ENCODE results near the gene SCGB2A2.

SCGB2A2 gene

GRCh38 chr11:62306227-62306626 is 36.3 kb downstream of the SCGB2A2 start:
- no peak for FAIRE-seq

GRCh38 chr11:62307950-62308349 is 38.0 kb downstream of the SCGB2A2 start:
- FAIRE-seq (no peak), DNase-seq (ENCODE audit: low spot score) (no peak)

More at GRCh38 chr11:62306227-62306626, 36.3 kb downstream of the SCGB2A2 start:
- no peak for DNase-seq (ENCODE audit: low spot score)

- DNase-seq (ENCODE audit: low spot score): no peak
- FAIRE-seq: no peak
Observed at GRCh38 chr11:62309991-62310390, 40.0 kb downstream of the SCGB2A2 start.

GRCh38 chr11:62315431-62315830 is 45.5 kb downstream of the SCGB2A2 start:
- DNase-seq (ENCODE audit: low spot score): no peak
- no peak for FAIRE-seq

DNA sequence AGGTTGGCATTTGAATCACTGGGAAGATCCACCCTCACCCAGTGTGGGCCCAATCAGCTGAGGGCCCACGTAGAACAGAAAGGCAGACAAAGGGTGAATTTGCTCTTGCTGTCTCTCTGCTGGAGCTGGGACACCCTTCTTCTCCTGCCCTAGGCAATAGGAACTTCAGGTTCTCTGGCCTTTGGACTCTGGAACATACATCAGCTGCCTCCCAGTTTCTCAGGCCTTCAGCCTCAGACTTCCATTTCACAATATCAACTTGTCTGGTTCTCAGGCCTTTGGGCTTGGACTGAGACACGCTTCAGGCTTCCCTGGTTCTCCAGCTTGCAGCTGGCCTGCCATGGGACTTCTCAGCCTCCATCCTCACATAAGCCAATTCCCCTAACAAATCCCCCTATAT is 52.6 kb downstream of the SCGB2A2 start:
- DNase-seq (ENCODE audit: low spot score) (no peak), FAIRE-seq (no peak)

Measured in urothelium cell line (cell line).